ENCODE results near the gene PID1. TPM values are rescaled to one million over a fixed set of nuclear protein-coding genes. Genes with fewer than 3 reads are reported as not detected.

PID1 gene
- total RNA-seq, 1 donor from 2014 or later, result 0.34 TPM

- DNase-seq (ENCODE audit: low spot score, unreplicated experiment), result no peak
- Mint-ChIP-seq H3K4me3 (ENCODE audit: low read depth) (no peak overlapping the region), H3K27ac (no peak overlapping the region), H3K27me3 (no peaks in the 10 kb centered on the region), H3K36me3 (ENCODE audit: insufficient read depth) (no peaks in the 10 kb centered on the region), H3K9me3 (ENCODE audit: low read depth) (no peaks in the 10 kb centered on the region), H3K4me1 (ENCODE audit: low read depth) (no peaks in the 10 kb centered on the region)
- TF ChIP-seq CTCF (IDR thresholded peaks at IDR 0.05; ENCODE audit: unreplicated experiment), result no peak
Measured at GRCh38 chr2:229095472-229095871, 175.6 kb downstream of the PID1 start.

GRCh38 chr2:229090225-229090624, 180.9 kb downstream of the PID1 start:
- H3K36me3 Mint-ChIP-seq (ENCODE audit: insufficient read depth), result no peaks in the 10 kb centered on the region
- H3K4me1 Mint-ChIP-seq (ENCODE audit: low read depth), result no peaks in the 10 kb centered on the region
- no peak for TF ChIP-seq CTCF (IDR thresholded peaks at IDR 0.05; ENCODE audit: unreplicated experiment)
- H3K9me3 Mint-ChIP-seq (ENCODE audit: low read depth), result no peaks in the 10 kb centered on the region
- no peak overlapping the region for H3K27ac Mint-ChIP-seq
- no peak for DNase-seq (ENCODE audit: low spot score, unreplicated experiment)
- no peak overlapping the region for H3K4me3 Mint-ChIP-seq (ENCODE audit: low read depth)
- H3K27me3 Mint-ChIP-seq, result no peaks in the 10 kb centered on the region

- TF ChIP-seq CTCF (IDR thresholded peaks at IDR 0.05; ENCODE audit: unreplicated experiment), result no peak
- H3K27me3 Mint-ChIP-seq, result no peaks in the 10 kb centered on the region
- H3K36me3 Mint-ChIP-seq (ENCODE audit: insufficient read depth), result no peaks in the 10 kb centered on the region
- no peak for DNase-seq (ENCODE audit: low spot score, unreplicated experiment)
- no peaks in the 10 kb centered on the region for H3K4me1 Mint-ChIP-seq (ENCODE audit: low read depth)
- no peak overlapping the region for H3K4me3 Mint-ChIP-seq (ENCODE audit: low read depth)
- no peaks in the 10 kb centered on the region for H3K9me3 Mint-ChIP-seq (ENCODE audit: low read depth)
- H3K27ac Mint-ChIP-seq, result no peak overlapping the region
Measured at GRCh38 chr2:229089776-229090175, 181.3 kb downstream of the PID1 start.

GRCh38 chr2:229088966-229089700, 182.0 kb downstream of the PID1 start:
- Mint-ChIP-seq H3K4me1 (ENCODE audit: low read depth) (no peaks in the 10 kb centered on the region), H3K9me3 (ENCODE audit: low read depth) (no peaks in the 10 kb centered on the region), H3K36me3 (ENCODE audit: insufficient read depth) (no peaks in the 10 kb centered on the region), H3K27ac (no peak overlapping the region), H3K27me3 (no peaks in the 10 kb centered on the region), H3K4me3 (ENCODE audit: low read depth) (no peak overlapping the region)
- DNase-seq (ENCODE audit: low spot score, unreplicated experiment), result no peak
- TF ChIP-seq CTCF (IDR thresholded peaks at IDR 0.05; ENCODE audit: unreplicated experiment), result no peak

- no peaks in the 10 kb centered on the region for H3K4me1 Mint-ChIP-seq (ENCODE audit: low read depth)
- TF ChIP-seq CTCF (IDR thresholded peaks at IDR 0.05; ENCODE audit: unreplicated experiment), result no peak
- H3K27me3 Mint-ChIP-seq, result no peaks in the 10 kb centered on the region
- no peaks in the 10 kb centered on the region for H3K9me3 Mint-ChIP-seq (ENCODE audit: low read depth)
- no peaks in the 10 kb centered on the region for H3K36me3 Mint-ChIP-seq (ENCODE audit: insufficient read depth)
- H3K4me3 Mint-ChIP-seq (ENCODE audit: low read depth), result no peak overlapping the region
- DNase-seq (ENCODE audit: low spot score, unreplicated experiment), result no peak
- no peak overlapping the region for H3K27ac Mint-ChIP-seq
Measured at GRCh38 chr2:229088517-229088913, 182.6 kb downstream of the PID1 start.

Data from progenitor cell of endocrine pancreas (in vitro differentiated cells).